Limb (tissue), 2 donors: Measurements from ENCODE around the gene PLTP.
"Not testable (repeated sequence)": the region's sequence is repeated elsewhere in the genome, so short reads cannot be mapped to it uniquely, and the experiment has no call there.

Experiments used
- DNase-seq, 2 donors: peaks; one replicate each; pipeline ENCODE4 v3.0.0-alpha.2; 2016; ENCODE audit errors: extremely low spot score in 2 of 2

Gene PLTP

GRCh38 chr20:45944965-45945677, 33.2 kb upstream of the PLTP start:
- DNase-seq = no peak

DNA sequence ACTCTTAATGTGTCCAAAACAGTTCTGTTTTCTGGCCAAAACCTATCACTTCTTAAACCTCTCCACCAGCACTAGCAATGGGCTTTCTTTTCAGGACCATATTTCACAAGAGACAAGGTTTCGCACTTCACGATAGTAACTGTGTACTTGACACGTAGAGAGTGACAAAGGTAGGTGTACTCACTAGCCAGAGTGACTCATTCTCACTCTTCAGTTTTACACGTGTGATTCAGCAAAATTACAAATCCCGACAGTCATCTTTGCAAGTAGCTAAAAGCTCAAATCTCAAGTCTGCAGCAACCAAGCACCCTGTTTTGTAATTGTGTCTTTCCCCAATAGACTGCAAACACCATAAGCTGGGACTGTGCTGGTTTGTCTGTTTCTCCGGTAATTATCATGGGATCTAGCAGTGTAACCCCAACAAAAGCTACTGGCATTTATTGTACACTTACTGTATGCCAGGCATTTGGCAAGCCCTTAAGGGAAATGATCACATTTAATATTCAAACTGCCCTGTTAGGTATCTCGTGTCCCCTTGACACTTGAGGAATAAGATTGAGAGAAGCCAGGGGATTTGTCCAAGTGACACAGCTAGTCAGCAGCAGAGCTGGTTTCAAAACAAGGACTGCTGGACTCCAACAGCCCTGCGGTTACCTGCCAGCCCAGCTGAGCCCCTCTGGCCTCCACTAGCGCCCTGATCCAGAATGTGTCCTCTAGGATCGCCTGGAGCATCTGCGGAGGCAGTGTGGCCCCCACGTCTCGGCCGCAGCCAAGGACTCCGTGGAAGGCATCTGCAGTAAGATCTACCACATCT, 32.4 kb upstream of the PLTP start:
- DNase-seq = no peak

- no peak for DNase-seq
Observed at GRCh38 chr20:45943613-45944012, 31.7 kb upstream of the PLTP start.

DNA sequence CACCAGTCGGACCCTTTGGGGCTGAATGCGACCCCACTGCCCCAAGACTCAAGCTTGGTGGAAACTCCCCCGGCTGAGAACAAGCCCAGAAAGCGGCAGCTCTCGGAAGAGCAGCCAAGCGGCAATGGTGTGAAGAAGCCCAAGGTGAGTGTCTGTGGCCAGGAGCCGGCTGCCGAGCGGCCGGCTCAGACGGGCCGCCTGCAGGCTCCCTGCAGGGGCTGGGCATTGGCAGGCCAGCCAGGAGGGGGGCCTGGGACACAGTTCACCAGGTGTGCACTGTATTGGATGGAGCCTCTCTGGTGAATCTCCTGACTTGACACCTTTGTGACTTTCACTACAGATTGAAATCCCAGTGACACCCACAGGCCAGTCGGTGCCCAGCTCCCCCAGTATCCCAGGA, 28.5 kb upstream of the PLTP start:
- no peak for DNase-seq

DNA sequence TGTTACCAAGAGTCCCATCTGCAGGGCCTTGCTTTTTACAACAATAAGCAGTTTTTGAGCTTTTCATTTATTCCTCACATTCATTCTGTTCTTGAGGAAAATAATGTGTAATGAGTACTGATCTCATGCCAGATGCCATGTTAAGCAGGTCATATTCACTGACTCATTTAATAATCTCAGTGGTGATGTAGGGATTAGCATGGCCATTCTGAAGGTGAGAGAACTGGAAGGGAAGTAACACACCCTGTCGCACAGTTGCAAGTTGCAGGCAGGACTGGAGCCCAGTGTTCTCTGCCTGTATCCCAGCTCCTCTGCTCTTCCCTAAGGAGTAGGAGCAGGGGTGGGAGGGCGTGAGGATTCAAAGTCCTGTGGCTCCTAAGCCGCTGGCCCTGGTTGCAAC, 28.1 kb upstream of the PLTP start:
- no peak for DNase-seq

DNA sequence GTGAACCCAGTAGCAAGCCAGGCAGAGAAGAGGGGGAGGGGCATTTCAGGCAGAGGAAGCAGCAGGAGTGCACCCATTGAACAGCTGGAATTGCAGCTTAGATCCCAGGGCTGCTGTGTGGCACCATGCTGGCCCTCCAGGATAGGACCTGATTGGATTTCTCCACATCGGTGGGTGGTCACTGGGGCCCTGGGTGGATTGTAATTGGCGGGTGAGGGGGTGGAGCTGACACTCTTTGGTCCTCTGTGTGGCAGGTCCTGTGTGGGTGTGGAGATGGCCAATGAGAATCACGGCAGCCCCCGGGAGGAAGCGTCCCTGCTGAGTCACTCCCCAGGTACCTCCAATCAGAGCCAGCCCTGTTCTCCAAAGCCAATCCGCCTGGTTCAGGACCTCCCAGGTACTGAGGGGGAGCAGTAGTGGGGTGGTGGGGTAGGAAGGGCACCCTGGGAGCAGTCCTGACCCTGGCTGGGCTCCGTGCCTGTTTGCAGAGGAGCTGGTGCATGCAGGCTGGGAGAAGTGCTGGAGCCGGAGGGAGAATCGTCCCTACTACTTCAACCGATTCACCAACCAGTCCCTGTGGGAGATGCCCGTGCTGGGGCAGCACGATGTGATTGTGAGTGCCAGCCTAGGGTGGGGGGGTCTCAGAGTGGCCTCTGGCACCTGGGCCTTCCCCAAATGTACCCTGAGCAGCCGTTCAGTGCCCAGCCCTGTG, 26.9 kb upstream of the PLTP start:
- DNase-seq = no peak

- no peak for DNase-seq
Observed at GRCh38 chr20:45937765-45938164, 25.8 kb upstream of the PLTP start.

DNA sequence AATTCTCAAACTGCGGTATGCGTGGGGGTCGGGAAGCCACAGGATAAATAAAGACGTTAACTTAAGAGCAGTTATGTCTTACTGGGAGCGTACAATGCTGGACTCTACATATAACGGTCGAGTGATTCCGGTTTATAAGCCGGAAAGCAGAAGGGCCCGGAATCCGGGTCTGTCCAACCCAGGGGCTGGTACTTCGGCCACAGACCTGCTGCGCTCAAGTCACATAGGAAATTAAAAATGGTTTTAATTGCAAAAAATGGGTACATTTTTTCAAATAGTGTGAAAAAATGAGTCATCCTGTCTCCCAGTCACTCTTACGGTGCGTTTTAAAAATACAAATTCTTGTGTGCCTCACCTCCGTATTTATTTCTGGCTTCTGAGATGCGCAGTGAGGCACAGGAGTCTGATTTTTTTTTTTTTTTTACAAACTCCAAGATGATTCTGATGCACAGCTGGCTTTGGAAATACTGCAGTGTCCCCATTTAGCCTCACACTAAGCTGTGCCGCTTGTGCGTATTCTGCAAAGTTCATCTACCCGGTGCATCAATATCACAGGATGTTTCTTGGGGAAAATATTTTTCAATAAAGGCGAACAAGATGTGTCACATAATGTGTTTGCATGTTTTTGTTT, 23.6 kb upstream of the PLTP start:
- no peak for DNase-seq

- peak; percentile 98 to 99 for DNase-seq
Observed at GRCh38 chr20:45934586-45935415, 22.8 kb upstream of the PLTP start, which contains the start of gene PCIF1. PCIF1 (plus strand) TSS chr20:45934683; CDS start chr20:45939000, 4,317 bp downstream.

DNA sequence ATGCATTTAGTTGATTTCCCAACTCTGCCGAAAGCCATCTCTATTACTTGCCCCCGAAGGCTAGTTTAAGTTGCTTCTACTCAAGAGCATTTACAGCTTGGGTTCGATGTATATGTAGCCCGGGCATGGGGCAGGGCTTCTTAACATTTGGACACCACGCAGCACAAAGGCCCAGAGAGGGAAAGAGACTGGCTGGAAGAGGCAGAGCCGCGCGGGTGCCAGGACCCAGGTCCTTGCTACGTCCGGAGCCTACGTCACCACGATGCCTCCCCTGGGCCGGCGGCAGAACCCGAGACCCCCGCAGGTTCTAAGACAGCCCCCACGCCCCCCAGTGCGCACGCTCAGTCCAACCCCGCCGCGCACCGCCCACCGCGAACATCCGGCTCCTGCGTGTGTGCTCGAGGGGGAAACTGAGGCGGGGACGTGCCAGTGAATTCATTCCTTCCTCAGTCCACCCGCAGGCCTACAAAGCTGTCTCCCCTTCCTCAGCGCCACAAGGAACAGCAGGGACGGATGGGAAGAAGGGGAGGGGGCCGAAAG, 22.2 kb upstream of the PLTP start:
- DNase-seq = peak in 1 of 2 donors; percentile 58

- peak; percentile 62 to 70 for DNase-seq
Observed at GRCh38 chr20:45933266-45934045, 21.5 kb upstream of the PLTP start.

GRCh38 chr20:45931680-45932079, 19.7 kb upstream of the PLTP start:
- not testable (repeated sequence) for DNase-seq

DNA sequence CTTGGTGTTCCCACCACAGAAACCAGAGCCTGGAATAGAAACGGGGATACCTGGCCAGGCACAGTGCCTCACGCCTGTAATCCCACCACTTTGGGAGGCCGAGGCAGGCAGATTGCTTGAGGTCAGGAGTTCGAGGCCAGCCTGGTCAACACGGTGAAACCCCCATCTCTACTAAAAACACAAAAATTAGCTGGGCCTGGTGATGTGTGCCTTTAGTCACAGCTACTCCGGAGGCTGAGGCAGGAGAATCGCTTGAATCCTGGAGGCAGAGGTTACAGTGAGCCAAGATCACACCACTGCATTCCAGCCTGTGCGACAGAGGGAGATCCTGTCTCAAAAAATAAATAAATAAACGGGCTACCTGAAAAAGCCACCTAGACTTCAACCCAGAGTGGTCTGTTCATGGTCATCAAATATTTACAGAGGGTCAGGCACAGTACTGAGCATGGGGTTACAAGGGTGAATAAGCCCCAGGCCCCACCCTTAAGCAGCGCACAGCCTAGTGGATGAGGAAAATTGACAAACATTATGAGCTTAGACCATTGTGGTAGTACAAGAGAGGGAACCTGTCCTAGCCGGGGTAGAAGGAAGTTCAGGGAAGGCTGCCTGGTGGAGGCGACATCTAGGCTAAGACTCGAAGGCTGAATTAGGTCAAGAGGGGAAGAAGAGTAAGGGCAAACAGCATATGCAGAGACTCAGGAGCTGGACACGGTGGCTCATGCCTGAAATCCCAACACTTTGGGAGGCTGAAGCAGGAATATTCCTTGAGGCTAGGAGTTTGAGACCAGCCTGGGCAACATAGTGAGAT, 15.3 kb upstream of the PLTP start:
- DNase-seq = no peak

DNA sequence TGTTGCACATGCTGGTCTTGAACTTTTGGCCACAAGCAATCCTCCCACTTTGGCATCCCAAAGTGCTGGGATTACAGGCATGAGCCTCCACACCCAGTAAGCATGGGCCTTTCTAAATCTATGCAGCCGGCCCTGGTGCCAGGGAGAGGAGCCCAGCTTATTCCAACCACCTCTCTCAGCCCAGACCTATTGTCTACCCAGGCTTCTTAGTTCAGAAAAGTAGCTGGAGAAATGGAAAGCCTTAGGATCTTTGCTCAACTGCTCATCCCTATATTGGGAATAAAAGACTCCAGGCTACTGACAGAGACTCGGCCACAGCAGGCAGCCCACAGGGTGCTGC, 14.7 kb upstream of the PLTP start:
- no peak for DNase-seq

DNA sequence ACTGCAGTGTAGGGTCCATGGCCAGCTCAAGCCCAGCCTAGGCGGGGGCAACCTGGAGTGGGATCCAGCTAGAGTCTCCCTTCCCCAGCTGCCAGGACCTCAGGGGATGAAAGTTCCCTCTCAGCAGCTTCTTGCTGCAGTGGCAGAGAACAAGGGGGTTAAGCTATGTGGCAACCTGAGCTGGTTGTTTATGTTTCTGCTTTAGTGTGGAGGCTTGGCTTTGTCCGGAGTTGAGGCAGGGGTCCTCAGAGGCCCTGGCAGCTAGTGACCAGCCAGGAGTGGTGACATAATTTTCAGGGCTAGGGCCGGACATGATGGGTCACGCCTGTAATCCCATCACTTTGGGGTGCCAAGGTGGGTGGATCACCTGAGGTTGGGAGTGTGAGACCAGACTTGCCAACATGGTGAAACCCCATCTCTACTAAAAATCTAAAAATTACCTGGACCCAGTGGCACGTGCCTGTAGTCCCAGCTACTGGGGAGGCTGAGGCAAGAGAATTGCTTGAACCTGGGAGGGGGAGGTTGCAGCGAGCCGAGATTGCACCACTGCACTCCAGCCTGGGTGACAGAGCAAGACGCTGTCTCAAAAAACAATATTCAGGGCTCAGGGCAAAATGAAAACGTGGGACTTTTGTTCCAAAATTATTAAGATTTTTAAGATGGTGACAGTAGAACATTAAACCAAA, 14.0 kb upstream of the PLTP start:
- DNase-seq = no peak

DNA sequence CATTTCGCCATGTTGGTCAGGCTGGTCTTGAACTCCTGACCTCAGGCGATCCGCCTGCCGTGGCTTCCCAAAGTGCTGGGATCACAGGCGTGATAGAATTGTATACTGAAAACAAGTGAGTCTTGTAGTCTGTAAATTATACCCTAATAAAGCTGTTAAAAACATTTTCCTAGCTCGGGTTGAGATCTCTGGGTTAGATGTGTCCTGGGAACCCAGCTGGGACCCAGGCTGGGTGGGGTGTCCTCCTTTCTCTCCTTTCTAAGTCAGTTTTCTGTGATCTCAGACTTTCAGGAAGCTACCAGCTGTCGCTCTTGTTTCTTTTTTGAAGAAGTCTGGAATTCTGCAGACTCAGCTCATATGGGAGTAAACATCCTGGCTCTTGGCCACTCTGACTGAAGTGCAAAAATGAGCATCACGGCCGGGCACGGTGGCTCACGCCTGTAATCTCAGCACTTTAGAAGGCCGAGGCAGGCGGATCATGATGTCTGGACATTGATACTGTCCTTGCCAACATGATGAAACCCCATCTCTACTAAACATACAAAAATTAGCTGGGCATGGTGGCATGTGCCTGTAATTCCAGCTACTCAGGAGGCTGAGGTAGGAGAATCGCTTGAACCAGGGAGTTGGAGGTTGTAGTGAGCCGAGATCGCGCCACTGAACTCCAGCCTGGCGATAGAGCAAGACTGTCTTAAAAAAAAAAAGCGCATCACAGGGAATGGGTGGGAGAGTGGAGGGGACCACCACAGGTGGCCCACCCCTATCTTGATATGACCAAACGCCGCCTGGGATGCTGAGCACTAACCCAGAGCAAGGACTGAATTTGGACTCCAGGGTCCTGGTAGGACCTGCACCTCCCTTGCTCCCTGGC, 12.7 kb upstream of the PLTP start:
- DNase-seq = peak in 1 of 2 donors; percentile 38
